Esophagus muscularis mucosa (tissue), 3 donors: ENCODE data around the gene GORASP1.

Experiments
- CTCF ChIP-seq, 3 experiments: fragments of 200-600 bp in 2 of 3; fragments of 450-650 bp in 1 of 3; sonication (generic) in 2 of 3; IDR thresholded peaks; one replicate each; pipeline ENCODE4 v1.5.1; 2017 to 2019; ENCODE audit warnings: antibody characterized with exemption in 3 of 3, mild to moderate bottlenecking in 2 of 3, moderate library complexity in 1 of 3
- POLR2A ChIP-seq: fragments of 450-650 bp; IDR thresholded peaks from one replicate; pipeline ENCODE4 v1.6.1; 2017; ENCODE audit warnings: antibody characterized with exemption, moderate library complexity, mild to moderate bottlenecking, low read depth
- POLR2AphosphoS5 ChIP-seq, 2 donors: sonication (generic); formaldehyde crosslinking; IDR thresholded peaks; one replicate each; pipeline ENCODE4 v1.6.1; 2017; ENCODE audit warnings: antibody characterized with exemption in 2 of 2

- no peak for TF ChIP-seq CTCF (IDR thresholded peaks at IDR 0.05)
- TF ChIP-seq POLR2A = no peak
- TF ChIP-seq POLR2AphosphoS5 (IDR thresholded peaks at IDR 0.05) = no peak
Observed at GRCh38 chr3:39149498-39150147, 42.2 kb upstream of the GORASP1 start.
